Vagina (tissue), 2 donors: ENCODE measurements around the gene PANK1.

Experiments
- CTCF ChIP-seq, 3 experiments: fragments of 450-650 bp in 2 of 3; fragments of 200-600 bp in 1 of 3; sonication (generic) in 1 of 3; IDR thresholded peaks; one replicate each; pipeline ENCODE4 v1.5.1; 2017 to 2019; ENCODE audit warnings: antibody characterized with exemption in 3 of 3, mild to moderate bottlenecking in 2 of 3, moderate library complexity in 2 of 3
- POLR2AphosphoS5 ChIP-seq, 2 donors: sonication (generic); formaldehyde crosslinking; IDR thresholded peaks; one replicate each; pipeline ENCODE4 v1.9.0; 2017; ENCODE audit warnings: antibody characterized with exemption in 2 of 2, mild to moderate bottlenecking in 2 of 2, low read depth in 1 of 2; ENCODE audit not compliant: insufficient read depth in 1 of 2

GRCh38 chr10:89693176-89693575 lies 48.1 kb upstream of the PANK1 start:
- TF ChIP-seq CTCF (IDR thresholded peaks at IDR 0.05), result no peak
- no peak for TF ChIP-seq POLR2AphosphoS5 (IDR thresholded peaks at IDR 0.05; ENCODE audit: insufficient read depth in 1 of 2, low read depth in 1 of 2)
